Activated CD4-positive, alpha-beta T cell treated with anti-CD3 and anti-CD28 coated beads for 1 hour (primary cell): ENCODE results near the gene FOXD1.
"Not testable (repeated sequence)": the region's sequence is repeated elsewhere in the genome, so short reads cannot be mapped to it uniquely, and the experiment has no call there.

Experiments used
- DNase-seq: peaks from one replicate; pipeline ENCODE4 v3.0.0-alpha.2; 2020

The FOXD1 gene

DNA sequence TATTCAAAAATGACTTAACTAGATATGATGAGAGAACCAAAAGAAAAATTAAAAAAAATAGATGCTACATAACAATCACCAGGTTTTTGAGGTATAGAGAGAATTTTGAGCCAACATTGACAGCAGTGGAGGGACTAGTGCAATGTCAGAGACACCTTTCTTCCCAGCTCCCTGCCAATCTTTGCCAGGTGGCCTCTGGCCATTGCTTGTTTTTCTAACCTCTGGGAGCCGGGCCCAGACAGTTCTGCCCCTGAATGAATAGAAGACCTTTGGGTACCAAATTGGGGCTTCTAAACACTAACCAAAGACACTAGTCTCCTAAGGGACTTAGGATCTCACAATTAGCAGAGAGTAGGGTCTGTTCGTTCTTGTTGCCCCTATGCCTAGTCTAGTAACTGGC is 33.4 kb downstream of the FOXD1 start:
- no peak for DNase-seq

DNA sequence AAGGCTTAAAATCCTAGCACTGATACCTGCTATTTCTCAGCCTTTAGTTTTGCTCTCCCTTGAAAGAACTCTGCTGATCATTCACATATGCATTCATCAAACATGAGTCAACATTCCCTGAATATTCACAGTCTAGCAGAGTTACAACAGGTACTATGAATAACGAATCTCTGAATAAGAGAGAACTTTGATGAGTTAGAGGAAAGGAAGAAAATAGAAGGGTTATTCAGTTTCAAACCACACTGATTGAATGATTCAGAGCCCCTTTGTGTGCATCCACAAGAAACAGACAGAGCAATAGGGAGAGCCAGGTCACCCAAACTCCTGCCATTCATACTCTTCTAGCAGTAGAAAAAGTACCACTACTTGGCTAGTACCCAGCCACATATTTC is 36.0 kb downstream of the FOXD1 start:
- DNase-seq = no peak

DNA sequence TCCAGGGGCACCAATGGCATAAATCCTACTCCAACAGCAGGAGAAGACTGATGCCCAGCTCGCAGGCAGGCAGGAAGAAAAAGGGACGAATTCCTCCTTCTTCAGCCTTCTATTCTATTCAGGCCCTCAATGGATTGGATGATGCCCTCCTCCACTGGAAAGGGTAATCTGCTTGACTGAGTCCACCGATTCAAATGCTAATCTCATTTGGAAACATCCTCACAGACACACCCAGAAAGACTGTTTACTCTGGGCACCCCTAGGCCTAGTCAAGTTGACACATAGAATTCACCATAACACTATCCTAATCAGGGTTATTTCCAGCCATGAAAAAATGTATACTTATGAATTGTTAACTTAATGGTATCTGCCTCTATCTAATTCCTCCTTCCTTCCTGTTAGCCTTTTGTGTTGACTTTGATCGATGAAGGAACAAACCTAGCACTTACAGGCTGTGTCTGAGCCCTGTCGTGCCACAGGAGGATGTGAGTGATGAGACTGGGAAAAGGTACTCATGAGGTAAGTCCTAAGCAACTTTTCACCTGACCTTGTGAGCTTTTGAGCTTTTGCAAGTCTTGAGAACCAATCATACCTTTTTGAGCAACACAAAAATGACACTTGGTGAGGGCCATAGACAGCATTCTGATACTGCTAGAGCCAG is 36.5 kb downstream of the FOXD1 start:
- DNase-seq = no peak

DNA sequence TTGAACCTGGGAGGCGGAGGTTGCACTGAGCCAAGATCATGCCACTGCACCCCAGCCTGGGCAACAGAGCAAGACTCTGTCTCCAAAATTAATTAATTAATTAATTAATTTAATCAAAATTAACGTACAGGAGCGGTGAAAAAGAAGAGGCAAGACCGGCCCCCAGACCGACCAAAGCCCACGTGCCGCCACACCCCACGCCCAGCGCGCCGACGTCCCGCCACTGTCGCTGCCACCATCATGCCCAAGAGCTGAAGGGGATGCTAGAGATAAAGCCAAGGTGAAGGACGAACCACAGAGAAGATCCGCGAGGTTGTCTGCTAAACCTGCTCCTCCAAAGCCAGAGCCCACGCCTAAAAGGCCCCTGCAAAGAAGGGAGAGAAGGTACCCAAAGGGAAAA is 38.6 kb downstream of the FOXD1 start:
- DNase-seq = not testable (repeated sequence)

DNA sequence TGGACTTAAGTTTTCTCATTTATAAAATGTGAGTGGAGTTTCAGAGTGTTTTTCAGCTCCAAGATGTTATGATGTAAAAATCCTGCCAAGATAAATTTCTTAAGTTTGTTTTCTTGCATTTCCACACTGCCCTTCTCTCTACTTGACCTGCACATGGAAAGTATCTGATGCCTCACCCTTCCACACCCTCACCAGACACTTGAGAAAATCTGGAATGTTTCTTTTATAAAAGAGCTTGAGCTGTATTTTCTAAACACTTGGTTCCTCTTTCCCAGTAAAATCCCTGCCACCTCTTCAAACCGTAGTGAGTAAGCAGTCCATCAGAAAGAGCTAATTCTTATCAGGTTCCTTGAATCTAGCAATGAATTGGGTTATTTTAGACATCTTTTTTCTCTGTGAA is 42.9 kb downstream of the FOXD1 start:
- no peak for DNase-seq

DNA sequence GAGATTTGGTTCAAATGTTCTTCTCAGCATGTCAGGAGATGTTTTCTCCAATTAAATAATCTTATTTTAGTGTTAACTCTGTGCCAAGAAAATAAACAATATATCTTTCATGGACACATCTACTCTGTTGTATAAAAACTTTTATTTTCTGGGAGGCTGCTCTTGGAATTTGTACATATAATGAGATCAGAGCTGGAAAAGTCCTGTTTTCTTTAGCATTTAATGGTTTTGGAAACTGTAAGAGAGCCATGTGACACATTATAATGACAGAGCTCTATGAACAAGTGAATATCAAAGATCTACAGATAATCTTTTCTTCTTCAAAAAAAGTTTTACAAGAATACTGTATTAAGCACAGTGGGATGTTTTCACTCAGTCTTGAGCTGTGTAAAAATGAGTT is 48.8 kb downstream of the FOXD1 start:
- DNase-seq = no peak
